CD4-positive, alpha-beta T cell treated with Interferon alpha-2 for 1 hour (primary cell): ENCODE measurements around the gene EIF5A.

Experiments
- DNase-seq, 2 donors: peaks; one replicate each; pipeline ENCODE4 v3.0.0-alpha.2; 2020 to 2022

EIF5A gene

DNA sequence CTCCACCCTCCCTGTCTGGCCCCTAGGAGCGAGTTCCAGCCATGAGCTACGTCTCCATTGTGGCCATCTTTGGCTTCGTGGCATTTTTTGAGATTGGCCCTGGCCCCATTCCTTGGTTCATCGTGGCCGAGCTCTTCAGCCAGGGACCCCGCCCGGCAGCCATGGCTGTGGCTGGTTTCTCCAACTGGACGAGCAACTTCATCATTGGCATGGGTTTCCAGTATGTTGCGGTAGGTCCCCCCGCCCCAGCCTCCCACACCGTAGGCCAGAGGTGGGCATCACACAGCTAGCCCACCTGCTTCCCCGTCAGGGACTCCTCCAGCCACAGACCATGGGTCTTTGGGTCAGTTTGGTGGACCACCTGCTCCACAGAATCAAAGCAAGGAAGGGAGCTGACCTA, 21.7 kb upstream of the EIF5A start:
- DNase-seq: no peak

DNA sequence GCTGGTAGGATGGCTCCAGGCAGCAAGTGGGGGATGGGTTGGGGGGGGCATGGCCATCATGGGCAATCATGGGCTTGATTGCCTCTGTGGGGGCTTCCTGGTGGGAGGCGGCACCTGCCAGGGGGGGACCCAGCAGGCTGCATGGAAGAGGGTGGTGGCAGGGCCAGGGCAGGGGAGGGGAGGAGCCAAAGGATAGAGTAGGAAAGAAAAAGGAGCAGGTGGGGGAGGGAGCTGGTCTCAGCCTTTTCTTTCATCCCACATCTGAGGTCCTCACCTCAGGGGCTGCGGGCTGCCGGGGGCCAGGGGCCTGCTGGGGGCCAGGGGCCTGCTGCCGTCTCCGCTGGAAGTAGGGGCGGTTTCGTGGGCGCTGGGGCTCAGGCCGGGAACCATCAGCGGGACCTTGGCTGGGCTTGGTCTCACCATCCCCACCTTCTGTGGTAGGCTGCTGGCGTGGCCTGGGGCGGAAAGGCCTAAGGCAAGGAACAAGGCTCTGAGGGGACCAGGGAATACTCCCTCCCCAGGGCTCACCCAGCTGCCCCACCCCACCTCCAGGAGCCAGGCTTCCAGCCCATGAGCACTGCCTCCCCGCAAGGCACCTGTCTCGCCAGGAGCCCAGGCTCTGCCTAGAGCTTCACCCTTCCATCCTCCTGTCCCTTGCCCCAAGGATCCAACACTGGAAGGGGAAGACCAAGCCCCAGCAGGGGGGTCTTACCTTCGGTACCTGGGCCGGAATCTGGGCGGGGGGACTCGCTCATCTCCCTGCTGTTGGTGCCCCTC, 18.0 kb upstream of the EIF5A start:
- DNase-seq: no peak

DNA sequence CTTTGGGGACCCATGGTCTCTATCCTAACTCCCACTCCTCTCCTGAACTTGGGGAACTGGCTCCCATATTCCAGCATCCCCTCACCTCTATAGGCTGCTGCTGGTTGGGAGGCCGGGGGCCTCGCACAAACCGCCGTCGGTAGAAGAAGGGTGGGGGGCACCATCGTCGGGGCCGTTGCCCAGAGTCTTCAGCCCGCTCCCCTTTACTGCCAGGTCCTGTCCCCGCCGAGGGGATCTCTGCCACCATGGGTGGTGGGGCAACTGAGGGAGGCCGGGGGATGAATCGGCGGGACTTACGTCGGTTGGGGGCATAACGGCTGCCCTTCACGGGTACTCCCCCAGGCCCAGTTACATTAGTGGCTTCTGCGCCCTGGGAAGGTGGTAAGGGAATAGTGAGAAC, 17.3 kb upstream of the EIF5A start:
- DNase-seq: no peak

DNA sequence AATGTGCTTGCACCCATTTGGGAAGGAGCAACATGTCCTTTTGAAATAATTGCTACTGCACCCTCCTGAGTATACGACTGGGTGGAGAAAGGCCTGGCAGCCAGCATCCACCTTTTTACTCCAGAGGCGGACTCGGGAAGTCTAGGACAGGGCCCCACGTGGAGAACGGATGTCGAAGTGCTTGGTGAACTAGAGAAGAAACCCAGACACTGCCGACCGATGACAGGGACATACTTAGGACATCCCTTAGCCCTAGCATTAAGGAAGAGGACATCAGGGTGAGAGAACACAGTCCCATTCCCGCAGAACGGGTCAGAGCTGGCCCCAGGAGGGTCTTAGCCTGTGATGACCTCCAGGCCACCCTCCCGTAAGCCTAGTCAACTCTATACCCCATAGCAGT, 16.7 kb upstream of the EIF5A start:
- no peak for DNase-seq

DNA sequence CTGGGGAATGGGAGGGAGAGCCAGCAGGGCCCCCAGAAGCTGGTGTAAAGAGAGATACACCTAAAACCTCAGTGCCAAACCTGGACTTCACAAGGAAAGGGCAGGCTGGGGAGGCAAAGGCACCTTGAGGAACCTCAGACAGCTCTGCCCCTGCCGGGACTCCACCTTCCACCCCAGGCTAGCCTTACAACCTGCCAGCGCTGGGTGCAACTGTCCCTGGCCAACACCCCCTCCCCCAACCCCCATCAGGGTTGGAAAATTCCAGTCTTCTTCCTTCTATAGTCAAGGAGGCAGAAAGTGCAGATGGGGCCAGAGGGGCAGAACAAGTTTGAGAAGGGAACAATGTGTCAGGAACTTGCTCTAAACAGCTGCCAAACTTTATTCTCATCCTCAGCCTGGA, 15.2 kb upstream of the EIF5A start:
- DNase-seq: no peak

DNA sequence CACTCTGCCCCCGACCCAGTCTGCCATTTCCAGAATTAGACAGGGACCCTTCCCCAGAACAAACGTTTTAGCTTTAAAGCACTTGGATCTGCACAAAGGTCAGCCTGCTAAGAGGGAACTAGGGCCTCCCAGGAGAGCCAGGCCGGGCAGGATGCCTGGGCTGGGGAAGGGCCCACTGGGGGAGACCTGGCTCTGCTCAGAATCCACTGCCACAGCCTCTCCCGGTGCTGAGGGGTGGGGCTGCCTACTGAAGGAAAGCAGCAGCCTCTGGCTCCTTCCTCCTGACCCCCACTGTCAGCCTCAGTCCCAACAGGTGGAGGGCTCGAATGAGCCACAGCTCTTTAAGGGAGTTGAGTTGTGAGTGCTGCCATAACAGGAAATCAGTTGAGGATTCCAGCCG, 14.7 kb upstream of the EIF5A start:
- no peak for DNase-seq

DNA sequence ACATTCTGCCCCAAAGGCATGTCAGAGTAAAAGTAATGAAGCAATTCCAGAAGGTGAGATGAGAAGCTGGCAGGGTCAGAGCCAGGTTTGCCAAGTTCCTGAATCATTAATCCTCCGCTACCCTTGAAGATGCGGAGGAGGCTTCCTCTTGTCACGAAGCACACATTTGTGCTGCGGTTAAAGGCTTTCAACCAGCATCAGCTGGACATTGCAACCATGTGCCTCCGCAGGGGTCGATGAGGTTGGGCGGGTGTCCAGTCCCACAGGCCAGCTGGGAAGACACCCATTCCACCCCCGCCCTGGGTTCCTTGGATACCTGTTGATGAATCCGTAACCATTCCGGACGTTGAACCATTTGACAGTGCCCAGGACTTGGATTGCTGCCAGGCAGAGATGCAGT, 14.3 kb upstream of the EIF5A start:
- no peak for DNase-seq

DNA sequence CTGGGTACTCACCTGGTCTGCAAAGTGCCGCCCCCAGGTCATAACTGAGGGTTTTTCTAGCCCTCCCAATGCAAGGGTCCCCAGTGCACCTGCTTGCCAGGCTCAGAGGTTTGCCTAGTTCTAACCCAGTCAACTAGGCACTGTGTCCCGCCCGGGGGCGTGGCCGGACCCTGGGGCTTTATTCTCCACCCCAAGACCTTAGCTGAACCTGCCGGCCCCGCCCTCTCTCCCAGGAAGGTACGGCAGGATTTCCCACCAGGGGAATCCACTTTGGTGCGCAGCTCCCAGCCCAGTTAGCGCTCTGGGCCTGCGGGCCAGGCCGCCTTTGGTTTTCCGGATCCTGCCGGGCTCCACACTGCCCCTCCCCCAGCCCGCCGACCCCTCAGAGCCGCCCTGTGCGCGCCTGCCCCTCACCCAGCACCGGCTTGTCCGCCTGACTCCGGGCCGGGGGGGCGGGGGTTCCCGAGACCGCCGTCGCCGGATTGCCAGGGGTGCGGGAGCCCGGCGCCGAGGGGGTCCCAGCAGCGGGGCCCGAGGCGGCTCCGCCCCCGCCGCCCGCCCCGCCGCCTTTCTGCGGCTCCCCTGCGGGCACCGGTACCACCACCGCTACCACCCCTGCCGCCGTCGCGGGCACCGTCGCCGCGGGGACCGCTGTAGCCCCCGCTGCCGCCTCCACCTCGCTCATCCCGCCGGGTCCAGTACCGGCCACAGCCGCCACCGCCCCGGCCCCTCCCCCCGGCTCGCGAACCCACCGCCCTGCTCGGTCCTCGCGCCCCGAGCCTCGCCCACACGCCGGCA, 13.4 kb upstream of the EIF5A start:
- peak in 1 of 2 donors; percentile 30 for DNase-seq

DNA sequence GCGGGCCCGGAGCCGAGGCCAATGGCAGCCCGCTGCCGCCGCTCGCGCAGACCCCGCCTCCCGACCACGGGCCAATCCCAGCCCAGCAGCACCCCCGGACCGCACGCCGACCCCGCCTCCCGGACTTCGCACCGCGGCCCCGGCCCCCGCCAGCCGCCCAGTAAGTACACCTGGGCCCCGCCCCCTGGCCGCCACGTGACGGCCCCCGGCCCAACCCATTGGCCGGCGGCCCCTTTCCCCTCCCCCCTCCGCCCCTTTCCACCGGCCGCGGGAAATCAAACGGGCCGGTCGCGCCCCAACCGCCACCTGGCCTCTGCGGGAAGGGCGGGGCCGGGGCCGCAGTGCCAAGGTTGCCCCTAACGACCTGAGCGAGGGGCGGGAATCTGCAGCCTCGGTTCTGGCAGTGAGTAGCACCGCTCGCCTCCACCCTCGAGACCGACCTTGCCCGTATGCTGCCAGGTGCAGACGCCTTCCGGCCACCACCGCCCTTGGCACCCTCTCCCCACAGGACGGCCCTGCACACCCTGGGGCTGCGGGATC, 12.7 kb upstream of the EIF5A start, which contains the start of gene YBX2:
Gene YBX2, minus strand, starts transcription at position 26 of the 540 bp plus-strand sequence. CDS start 139 bp downstream, outside the sequence.
- DNase-seq: peak; percentile 80 to 86

DNA sequence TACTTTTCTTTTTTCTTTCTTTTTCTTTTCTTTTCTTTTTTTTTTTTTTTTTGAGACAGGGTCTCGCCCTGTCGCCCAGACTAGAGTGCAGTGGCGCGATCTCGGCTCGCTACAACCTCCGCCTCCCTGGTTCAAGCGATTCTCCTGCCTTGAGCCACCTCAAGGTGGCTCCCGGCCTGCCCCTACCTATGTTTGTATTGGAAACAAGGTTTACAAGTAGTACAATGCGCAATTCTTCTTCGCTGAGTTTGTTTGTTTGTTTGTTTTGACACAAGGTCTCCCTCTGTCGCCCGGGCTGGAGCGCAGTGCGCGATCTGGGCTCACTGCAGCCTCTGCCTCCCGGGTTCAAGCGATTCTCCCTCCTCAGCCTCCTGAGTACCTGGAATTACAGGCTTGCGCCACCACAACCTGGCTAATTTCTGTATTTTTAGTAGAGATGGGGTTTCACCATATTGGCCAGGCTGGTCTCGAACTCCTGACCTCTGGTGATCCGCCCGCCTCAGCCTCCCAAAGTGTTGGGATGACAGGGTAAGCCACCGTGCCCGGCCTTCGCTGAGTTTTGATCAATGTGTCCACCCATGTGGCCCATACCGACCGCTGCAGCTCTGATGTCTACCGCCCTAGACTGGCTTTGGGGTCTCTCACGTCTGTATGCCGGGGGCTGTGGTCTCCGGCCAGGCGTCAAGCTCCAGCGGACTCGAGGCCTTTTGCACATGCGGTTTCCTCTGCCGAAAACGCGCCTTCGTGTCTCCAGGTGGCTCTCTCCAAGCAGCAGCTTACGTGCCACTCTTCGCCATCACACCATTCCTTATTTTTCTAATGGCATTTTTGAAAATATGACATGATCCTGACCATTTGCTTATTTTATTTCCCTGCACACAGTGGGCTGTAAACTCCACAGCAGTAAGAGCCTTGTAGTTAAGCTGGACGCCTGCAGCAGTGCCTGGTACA, 11.9 kb upstream of the EIF5A start:
- no peak for DNase-seq

DNA sequence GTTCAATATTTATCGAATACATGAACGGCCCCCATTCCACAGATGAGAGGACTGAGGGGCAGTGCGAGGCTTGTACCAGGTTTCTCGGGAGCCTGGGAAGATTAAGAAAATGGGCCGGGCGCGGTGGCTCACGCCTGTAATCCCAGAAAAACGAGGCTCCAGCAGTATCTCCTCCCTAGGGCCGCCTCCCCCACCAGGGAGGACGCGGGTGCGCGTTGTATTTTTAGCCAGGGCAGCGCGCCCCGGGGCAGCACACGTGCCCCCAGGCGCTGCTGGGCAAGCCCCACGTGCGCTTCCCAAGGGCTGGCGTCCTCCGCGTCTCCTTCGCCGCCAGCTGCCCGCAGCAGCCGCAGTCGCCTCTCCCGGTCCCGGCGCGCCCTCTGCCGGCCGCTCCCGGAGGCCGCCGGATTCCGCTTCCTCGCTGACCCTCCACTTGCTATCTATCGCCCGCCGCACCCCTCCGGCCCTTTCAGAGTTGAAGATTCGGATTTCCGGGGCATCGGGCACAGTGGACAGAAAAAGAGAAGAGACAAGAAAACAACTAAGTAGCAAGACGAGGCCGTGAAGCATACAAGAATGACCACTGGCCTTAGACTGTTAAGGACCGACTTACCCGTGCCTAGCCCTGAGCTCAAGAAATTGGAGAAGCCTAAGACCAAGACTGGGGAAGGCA, 11.1 kb upstream of the EIF5A start:
- peak; percentile 69 to 75 for DNase-seq

DNA sequence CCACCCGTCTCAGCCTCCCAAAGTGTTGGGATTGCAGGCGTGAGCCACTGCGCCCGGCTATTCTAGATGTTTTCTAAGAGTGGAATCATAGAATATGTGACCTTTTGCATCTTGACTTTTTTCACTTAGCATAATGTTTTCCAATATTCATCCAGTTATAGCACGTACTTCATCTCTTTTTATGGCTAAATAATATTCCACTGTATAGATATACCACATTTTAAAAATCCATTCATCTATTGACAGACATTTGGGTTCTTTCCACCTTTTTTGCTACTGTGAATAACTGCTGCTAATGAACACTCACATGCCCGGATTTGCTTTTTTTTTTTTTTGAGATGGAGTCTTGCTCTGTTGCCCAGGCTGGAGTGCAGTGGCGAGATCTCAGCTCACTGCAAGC, 3.2 kb upstream of the EIF5A start:
- DNase-seq: no peak

DNA sequence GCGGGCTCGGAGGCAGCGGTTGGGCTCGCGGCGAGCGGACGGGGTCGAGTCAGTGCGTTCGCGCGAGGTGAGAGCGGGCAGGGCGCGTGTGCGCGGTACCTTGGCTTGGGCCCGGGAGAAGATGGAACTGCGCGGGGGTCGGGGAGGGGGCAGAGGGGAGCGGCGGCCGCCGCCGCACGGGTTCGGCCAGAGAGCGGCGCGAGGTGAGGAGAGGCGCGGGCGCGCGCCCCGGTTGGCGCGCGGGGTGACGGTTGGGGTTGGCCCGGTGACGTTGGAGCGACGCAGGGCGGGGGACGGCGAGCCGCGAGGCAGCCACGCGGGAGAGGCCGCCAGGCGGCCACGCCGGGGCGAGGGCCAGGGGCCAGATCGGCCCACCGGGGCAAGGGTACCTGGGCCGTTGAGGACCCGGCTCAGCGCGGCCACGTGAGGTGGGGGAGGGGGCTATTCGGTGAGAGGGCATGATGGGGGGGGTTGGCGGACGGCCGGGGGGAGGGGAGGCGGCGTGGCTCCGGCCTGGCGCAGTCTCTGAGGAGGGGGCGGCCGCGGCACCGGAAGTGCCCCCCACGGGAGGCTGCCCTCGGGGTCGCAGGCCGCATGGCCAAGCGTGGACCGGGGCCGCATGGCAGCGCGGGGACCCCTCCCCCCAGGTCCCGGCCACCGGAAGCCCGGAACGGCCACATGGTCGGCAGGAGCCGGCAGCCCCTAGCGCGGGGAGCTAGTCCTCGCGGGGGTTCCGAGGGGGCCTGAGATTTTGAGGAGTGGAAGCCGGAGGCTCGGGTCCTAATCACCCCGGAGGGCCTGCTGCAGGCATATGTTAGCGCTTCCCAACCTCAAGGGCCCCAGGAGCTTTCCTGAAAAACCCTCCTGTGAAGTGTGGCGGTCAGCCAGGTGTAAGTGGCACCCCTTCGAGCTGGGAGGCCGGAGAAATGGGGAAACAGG, 527 bp downstream of the EIF5A start:
- DNase-seq: peak; percentile 55 to 68

DNA sequence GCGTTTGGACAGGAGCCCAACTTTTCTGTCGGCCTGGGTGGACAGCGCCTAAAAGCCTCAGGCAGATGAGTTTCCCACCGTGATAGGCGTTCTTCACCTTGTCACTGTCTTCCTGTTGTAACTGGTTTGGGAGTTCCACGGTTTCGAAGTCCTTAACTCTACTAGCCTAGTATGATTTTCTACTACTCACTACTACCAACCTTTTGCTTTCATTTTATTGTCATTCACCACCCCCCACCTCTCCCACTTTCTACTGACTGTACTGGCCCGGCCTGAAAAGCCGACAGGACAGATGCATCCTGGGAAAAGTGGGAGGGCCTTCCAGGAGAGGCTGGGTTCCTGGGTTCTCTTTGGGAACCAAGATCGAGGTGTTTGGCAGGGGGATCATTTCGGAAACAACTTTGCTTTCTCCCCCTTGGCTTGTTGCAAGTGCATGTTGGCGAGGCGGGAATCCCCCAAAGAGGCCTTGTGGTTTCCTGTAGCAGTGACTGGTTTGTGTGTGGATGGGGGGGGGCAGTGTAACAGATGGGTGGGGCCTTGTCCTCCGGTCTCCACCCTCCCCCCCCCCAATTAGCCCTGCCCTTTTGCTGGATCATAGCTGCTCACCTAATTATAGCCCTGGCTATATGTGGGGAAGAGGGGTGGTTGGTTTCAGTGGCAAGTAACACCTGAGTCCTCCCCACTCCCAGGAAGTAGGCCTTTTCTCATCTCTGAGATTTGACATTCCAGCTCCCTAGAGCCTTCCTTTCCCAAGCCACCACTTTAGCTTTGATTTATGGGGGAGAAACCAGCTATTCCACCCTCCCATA, 1.4 kb downstream of the EIF5A start:
- DNase-seq: peak; percentile 92 to 95

DNA sequence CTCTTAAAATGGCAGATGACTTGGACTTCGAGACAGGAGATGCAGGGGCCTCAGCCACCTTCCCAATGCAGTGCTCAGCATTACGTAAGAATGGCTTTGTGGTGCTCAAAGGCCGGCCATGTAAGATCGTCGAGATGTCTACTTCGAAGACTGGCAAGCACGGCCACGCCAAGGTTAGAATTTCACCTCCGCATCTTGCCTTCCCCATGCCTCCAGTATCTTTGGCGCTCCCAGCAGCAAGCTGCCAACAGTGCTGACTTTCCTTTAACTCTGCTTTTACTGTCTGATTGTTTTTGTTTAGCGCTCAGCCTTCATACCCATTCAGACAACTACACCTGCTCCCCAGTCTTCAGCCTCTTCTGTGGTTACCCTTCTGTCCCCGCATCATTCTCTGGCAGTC, 2.2 kb downstream of the EIF5A start:
- DNase-seq: no peak

DNA sequence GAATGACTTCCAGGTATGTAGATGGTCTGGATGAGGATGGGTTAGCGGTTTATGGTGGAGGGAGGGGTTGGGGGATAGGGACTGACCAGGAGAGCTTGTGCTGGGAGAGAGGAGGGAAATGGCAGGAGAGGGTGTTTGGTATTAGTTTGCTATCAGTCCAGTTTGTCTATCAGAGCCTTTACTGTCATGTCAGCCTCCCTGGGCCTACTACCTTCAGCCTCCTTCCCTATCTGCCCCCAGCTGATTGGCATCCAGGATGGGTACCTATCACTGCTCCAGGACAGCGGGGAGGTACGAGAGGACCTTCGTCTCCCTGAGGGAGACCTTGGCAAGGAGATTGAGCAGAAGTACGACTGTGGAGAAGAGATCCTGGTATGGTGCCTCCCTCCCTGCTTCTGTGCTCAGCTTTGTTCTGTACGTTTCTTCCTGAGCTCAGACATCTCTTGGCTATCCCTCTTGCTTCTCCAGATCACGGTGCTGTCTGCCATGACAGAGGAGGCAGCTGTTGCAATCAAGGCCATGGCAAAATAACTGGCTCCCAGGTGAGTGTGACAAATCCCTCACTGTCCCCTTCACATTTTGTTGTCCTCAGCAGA, 3.8 kb downstream of the EIF5A start:
- no peak for DNase-seq

DNA sequence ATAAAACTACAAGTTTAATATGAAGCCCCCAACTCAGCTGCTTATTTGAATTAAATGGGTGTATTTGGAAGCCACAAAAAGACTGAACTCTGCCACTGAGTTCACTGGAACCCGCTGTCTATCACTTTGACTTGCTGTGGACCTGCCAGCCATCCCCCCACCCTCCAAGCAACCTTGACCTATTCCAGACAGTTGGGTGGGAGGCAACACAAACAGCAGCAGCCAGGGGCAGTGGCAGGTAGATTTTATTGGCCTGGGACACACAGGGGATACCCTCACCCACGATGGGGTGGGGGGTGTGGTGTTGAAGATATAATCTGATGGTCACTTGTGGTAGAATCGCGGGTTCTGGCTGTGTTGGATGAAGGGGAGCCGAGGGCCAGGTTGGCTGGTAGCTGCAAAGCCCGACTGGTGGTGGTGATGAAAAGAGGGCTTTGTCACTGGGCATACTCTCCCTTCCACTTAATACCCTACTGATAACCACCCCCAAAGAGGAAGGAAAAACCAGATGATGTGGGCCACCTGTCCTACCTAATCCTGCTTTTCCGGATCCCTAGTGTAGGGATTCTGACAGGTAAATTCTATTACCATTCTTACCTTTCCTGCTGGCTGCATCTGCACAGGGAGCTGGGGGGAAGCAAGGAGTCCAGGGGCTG, 5.1 kb downstream of the EIF5A start:
- no peak for DNase-seq

DNA sequence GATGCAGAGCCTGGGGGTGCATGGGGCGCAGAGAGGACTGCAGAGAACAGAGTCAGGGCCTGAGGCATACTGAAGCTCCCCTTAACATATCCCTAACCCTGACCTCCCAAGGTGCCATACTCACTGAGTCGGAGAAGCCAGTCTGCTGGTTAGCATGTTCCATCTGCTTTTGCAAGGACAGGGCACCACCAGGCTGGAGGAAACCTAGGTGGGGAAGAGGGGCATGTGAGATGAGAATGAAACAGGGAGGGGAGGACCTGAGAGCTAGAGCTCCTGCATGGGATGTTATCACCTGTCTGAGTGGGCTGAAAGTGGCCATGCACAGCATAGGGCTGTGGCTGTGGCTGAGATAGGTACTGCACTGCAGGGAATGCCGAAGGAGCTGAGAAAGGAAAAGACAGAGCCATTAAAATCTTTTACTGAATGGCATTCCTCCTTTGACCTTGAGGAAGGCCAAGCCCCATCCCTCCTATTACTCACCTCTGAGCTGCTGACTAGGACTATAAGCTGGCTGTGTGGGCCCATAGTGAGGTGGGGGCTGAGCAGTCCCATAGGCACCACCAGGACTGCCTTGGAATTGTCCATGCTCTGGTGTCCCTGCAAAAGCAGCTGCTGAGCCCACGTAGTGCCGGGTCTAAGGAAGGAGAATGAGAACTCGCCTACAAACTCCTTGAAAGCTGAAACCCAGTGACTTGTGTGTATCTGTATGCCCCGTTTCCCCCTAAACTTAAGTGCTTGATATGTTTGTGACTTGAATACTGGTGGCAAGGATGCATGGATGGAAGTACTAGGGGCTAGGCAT, 5.9 kb downstream of the EIF5A start:
- DNase-seq: no peak
